Mesenchymal stem cell (in vitro differentiated cells and primary cell): ENCODE data around the gene ETFA.

Source experiments
- DNase-seq: peaks from one replicate; pipeline ENCODE4 v3.0.0-alpha.2; 2013
- H2AFZ ChIP-seq: one replicate; pipeline ENCODE4 v1.6.1; 2013; ENCODE audit warnings: low read depth, mild to moderate bottlenecking, control low read depth, inconsistent platforms, low read length, moderate library complexity
- H2AK5ac ChIP-seq: 2 replicates; pipeline ENCODE4 v1.6.1; 2013; ENCODE audit warnings: low read length, moderate library complexity, mild to moderate bottlenecking, inconsistent platforms; ENCODE audit not compliant: severe bottlenecking
- H2BK120ac ChIP-seq: one replicate; pipeline ENCODE4 v1.6.1; 2013; ENCODE audit warnings: low read depth, mild to moderate bottlenecking, inconsistent platforms, low read length, moderate library complexity
- H2BK12ac ChIP-seq, 2 experiments: one replicate each; pipeline ENCODE4 v1.6.1; 2013; ENCODE audit warnings: inconsistent platforms in 2 of 2, low read length in 2 of 2, mild to moderate bottlenecking in 2 of 2, moderate library complexity in 2 of 2, control low read depth in 1 of 2
- H2BK15ac ChIP-seq: one replicate; pipeline ENCODE4 v1.6.1; 2013; ENCODE audit warnings: mild to moderate bottlenecking, low read depth, inconsistent platforms; ENCODE audit not compliant: poor library complexity, severe bottlenecking
- H2BK5ac ChIP-seq: 2 replicates; pipeline ENCODE4 v1.6.1; 2013; ENCODE audit warnings: low read depth, mild to moderate bottlenecking, low read length, control low read depth, inconsistent platforms; ENCODE audit not compliant: poor library complexity, severe bottlenecking
- H3K14ac ChIP-seq, 2 experiments: one replicate each; pipeline ENCODE4 v1.6.1; 2013; ENCODE audit warnings: inconsistent platforms in 2 of 2, low read length in 2 of 2, control low read depth in 1 of 2, mild to moderate bottlenecking in 1 of 2, moderate library complexity in 1 of 2
- H3K18ac ChIP-seq, 2 experiments: one replicate each; pipeline ENCODE4 v1.6.1; 2013; ENCODE audit warnings: inconsistent platforms in 2 of 2, low read length in 2 of 2, control low read depth in 1 of 2, low read depth in 1 of 2, mild to moderate bottlenecking in 1 of 2
- H3K23ac ChIP-seq, 2 experiments: one replicate each; pipeline ENCODE4 v1.6.1; 2013; ENCODE audit warnings: inconsistent platforms in 2 of 2, low read length in 2 of 2, mild to moderate bottlenecking in 2 of 2, moderate library complexity in 2 of 2, control low read depth in 1 of 2
- H3K27ac ChIP-seq: 2 replicates; pipeline ENCODE4 v1.5.1; 2013; ENCODE audit warnings: mild to moderate bottlenecking, moderate library complexity, low read length, control low read depth, inconsistent platforms; ENCODE audit not compliant: poor library complexity, severe bottlenecking
- H3K27me3 ChIP-seq, 2 experiments: 2 replicates each; pipeline versions ENCODE4 v1.6.1 to v1.7.0; 2013; ENCODE audit warnings: low read length in 2 of 2, mild to moderate bottlenecking in 2 of 2, moderate library complexity in 2 of 2, control low read depth in 1 of 2, inconsistent platforms in 1 of 2; ENCODE audit not compliant: control insufficient read depth in 1 of 2, insufficient read depth in 1 of 2
- H3K36me3 ChIP-seq, 2 experiments: 2 replicates each; pipeline versions ENCODE4 v1.6.1 to v1.7.0; 2013; ENCODE audit warnings: low read length in 2 of 2, control low read depth in 1 of 2, inconsistent platforms in 1 of 2, low read depth in 1 of 2, mild to moderate bottlenecking in 1 of 2; ENCODE audit not compliant: insufficient read depth in 2 of 2, control insufficient read depth in 1 of 2
- H3K4ac ChIP-seq, 2 experiments: one replicate each; pipeline ENCODE4 v1.6.1; 2013; ENCODE audit warnings: inconsistent platforms in 2 of 2, low read length in 2 of 2, mild to moderate bottlenecking in 2 of 2, moderate library complexity in 2 of 2, control low read depth in 1 of 2, low read depth in 1 of 2
- H3K4me1 ChIP-seq: 2 replicates; pipeline ENCODE4 v1.6.1; 2013; ENCODE audit warnings: low read depth, low read length, control low read depth; ENCODE audit not compliant: control insufficient read depth, insufficient read depth
- H3K4me2 ChIP-seq: 2 replicates; pipeline ENCODE4 v1.6.1; 2013; ENCODE audit warnings: low read length, mild to moderate bottlenecking, inconsistent platforms; ENCODE audit not compliant: poor library complexity, severe bottlenecking
- H3K4me3 ChIP-seq, 2 experiments: 2 replicates each; pipeline versions ENCODE4 v1.5.1 to v1.7.0; 2013; ENCODE audit warnings: low read length in 2 of 2, mild to moderate bottlenecking in 2 of 2, control low read depth in 1 of 2, low read depth in 1 of 2; ENCODE audit not compliant: insufficient read depth in 1 of 2
- H3K79me1 ChIP-seq: replicated peaks from 2 replicates; pipeline ENCODE4 v1.6.1; 2013; ENCODE audit warnings: mild to moderate bottlenecking, control low read depth, low read length, inconsistent platforms; ENCODE audit not compliant: poor library complexity, severe bottlenecking
- H3K9ac ChIP-seq: 2 replicates; pipeline ENCODE4 v1.7.0; 2013; ENCODE audit warnings: mild to moderate bottlenecking, low read length, moderate library complexity
- H3K9me3 ChIP-seq: 2 replicates; pipeline ENCODE4 v1.7.0; 2013; ENCODE audit warnings: mild to moderate bottlenecking, low read length; ENCODE audit not compliant: control insufficient read depth
- H4K8ac ChIP-seq: one replicate; pipeline ENCODE4 v1.6.1; 2013; ENCODE audit warnings: inconsistent platforms, mild to moderate bottlenecking, low read length, moderate library complexity
- H4K91ac ChIP-seq: one replicate; pipeline ENCODE4 v1.6.1; 2013; ENCODE audit warnings: mild to moderate bottlenecking, low read length, inconsistent platforms
- WGBS: methylation state at CpG from one replicate; pipeline ENCODE4 v1.1.7; 2013; ENCODE audit warnings: mixed read lengths; 5-methylcytosine and 5-hydroxymethylcytosine counted together

Gene ETFA

GRCh38 chr15:76184650-76185035 is 126.6 kb downstream of the ETFA start:
- Histone ChIP-seq H3K4me1 (peaks cover 7% of the 10 kb centered on the region), H2BK12ac (no peak overlapping the region), H3K9me3 (no peaks in the 10 kb centered on the region), H2BK120ac (no peak overlapping the region), H3K14ac (no peak overlapping the region), H3K27ac (no peak overlapping the region), H3K79me1 (no peaks in the 10 kb centered on the region), H3K27me3 (peaks cover 8 to 11% of the 10 kb centered on the region in 2 experiments), H3K36me3 (no peaks in the 10 kb centered on the region), H2BK5ac (no peak overlapping the region), H3K23ac (no peak overlapping the region), H3K18ac (no peak overlapping the region), H4K91ac (no peak overlapping the region), H2AFZ (no peak overlapping the region), H4K8ac (no peak overlapping the region), H3K9ac (no peak overlapping the region), H2BK15ac (no peak overlapping the region), H3K4ac (no peak overlapping the region), H3K4me3 (no peak overlapping the region), H3K4me2 (no peak overlapping the region), H2AK5ac (no peak overlapping the region)
- WGBS: 74% methylated on average over 13 of the region's 13 CpGs
- no peak for DNase-seq

- H3K4me1 ChIP-seq: peaks cover 7% of the 10 kb centered on the region
- H3K18ac ChIP-seq: no peak overlapping the region
- H2BK120ac ChIP-seq: no peak overlapping the region
- H3K4me2 ChIP-seq: no peak overlapping the region
- H2AK5ac ChIP-seq: no peak overlapping the region
- no peak overlapping the region for H3K9ac ChIP-seq
- H2BK12ac ChIP-seq: no peak overlapping the region
- no peak overlapping the region for H2BK15ac ChIP-seq
- H3K4me3 ChIP-seq: no peak overlapping the region
- H3K14ac ChIP-seq: no peak overlapping the region
- no peak overlapping the region for H2AFZ ChIP-seq
- no peaks in the 10 kb centered on the region for H3K36me3 ChIP-seq
- no peaks in the 10 kb centered on the region for H3K79me1 ChIP-seq
- H3K4ac ChIP-seq: no peak overlapping the region
- H2BK5ac ChIP-seq: no peak overlapping the region
- H3K23ac ChIP-seq: no peak overlapping the region
- peaks cover 6 to 9% of the 10 kb centered on the region in 2 experiments for H3K27me3 ChIP-seq
- H4K8ac ChIP-seq: no peak overlapping the region
- H3K27ac ChIP-seq: no peak overlapping the region
- no peaks in the 10 kb centered on the region for H3K9me3 ChIP-seq
- DNase-seq: no peak
- peak overlapping the region; percentile 47 for H4K91ac ChIP-seq
- 78% methylated on average over 9 of the region's 10 CpGs for WGBS
Measured at GRCh38 chr15:76183930-76184649, 127.2 kb downstream of the ETFA start.

GRCh38 chr15:76181705-76182107 is 129.6 kb downstream of the ETFA start:
- DNase-seq: no peak
- Histone ChIP-seq H3K27me3 (peaks cover 11 to 28% of the 10 kb centered on the region in 2 experiments), H2AK5ac (no peak overlapping the region), H3K18ac (no peak overlapping the region), H4K8ac (no peak overlapping the region), H2AFZ (no peak overlapping the region), H2BK12ac (no peak overlapping the region), H3K9ac (no peak overlapping the region), H3K79me1 (no peaks in the 10 kb centered on the region), H2BK15ac (no peak overlapping the region), H3K4me2 (no peak overlapping the region), H3K4me1 (peaks cover 9% of the 10 kb centered on the region), H4K91ac (no peak overlapping the region), H3K27ac (no peak overlapping the region), H3K14ac (no peak overlapping the region), H3K9me3 (no peaks in the 10 kb centered on the region), H3K4ac (no peak overlapping the region), H2BK120ac (no peak overlapping the region), H3K23ac (no peak overlapping the region), H3K4me3 (no peak overlapping the region), H3K36me3 (no peaks in the 10 kb centered on the region), H2BK5ac (no peak overlapping the region)
- WGBS: 97% methylated on average over 9 of the region's 9 CpGs

GRCh38 chr15:76180321-76180720 is 130.9 kb downstream of the ETFA start:
- Histone ChIP-seq H2BK120ac (no peak overlapping the region), H4K8ac (no peak overlapping the region), H2BK12ac (no peak overlapping the region), H3K18ac (no peak overlapping the region), H3K27ac (no peak overlapping the region), H4K91ac (no peak overlapping the region), H3K9ac (no peak overlapping the region), H3K4me3 (no peak overlapping the region), H3K4me2 (no peak overlapping the region), H2BK15ac (no peak overlapping the region), H2AK5ac (no peak overlapping the region), H3K79me1 (no peaks in the 10 kb centered on the region), H2AFZ (no peak overlapping the region), H3K23ac (no peak overlapping the region), H3K4me1 (peaks cover 3% of the 10 kb centered on the region), H3K9me3 (no peaks in the 10 kb centered on the region), H2BK5ac (no peak overlapping the region), H3K36me3 (no peaks in the 10 kb centered on the region), H3K14ac (no peak overlapping the region), H3K4ac (no peak overlapping the region), H3K27me3 (peaks cover 11 to 33% of the 10 kb centered on the region in 2 experiments)
- WGBS: 96% methylated on average over 6 of the region's 7 CpGs
- DNase-seq: no peak
